PC-3 (cell line): ENCODE results near the gene ARNT2.

ENCODE experiments used
- CTCF ChIP-seq: fragments of 300-600 bp; sonication (generic); conservative IDR thresholded peaks from 2 replicates; pipeline ENCODE4 v1.5.1; 2017; ENCODE audit warnings: antibody characterized with exemption, low read depth, mild to moderate bottlenecking, low read length
- EZH2phosphoT487 ChIP-seq: fragments of 300-600 bp; sonication (generic); IDR thresholded peaks from 2 replicates; pipeline ENCODE4 v1.6.1; 2018; ENCODE audit warnings: mild to moderate bottlenecking, antibody characterized with exemption, low read length, borderline replicate concordance

DNA sequence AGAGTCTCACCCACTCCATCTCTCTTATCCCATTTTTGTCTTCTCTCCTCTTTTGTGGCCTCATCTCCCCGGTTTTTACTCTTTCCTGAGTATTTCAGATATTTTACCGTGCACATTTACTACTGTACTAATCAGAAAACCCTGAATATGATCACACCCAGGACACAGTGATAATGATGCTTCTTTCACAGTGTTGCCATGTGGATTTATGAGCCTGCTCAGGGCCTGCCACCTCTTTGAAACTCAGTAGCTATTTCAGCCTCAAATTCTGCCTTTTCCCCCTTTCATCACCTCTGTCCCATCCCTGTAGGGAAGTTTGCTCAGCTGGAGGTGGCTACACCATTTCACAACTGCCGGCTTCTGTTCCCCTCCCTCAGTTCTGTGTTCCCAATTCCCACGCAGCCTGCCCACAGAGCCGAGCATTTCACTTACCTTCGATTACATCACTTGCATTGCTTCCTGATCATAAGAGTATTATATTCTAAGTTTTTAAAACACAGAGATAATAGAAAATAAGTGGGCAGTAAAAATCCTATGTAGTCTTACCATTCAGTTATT is 33.2 kb downstream of the ARNT2 start:
- TF ChIP-seq CTCF (no peak), EZH2phosphoT487 (no peak)
